ENCODE results near the gene SLIT3. TPM values are rescaled to one million over a fixed set of nuclear protein-coding genes. Genes with fewer than 3 reads are reported as not detected.

Gene SLIT3
- total RNA-seq, 4 donors from 2014 or later = 10.8 to 30.8 (median 18.4) TPM

DNA sequence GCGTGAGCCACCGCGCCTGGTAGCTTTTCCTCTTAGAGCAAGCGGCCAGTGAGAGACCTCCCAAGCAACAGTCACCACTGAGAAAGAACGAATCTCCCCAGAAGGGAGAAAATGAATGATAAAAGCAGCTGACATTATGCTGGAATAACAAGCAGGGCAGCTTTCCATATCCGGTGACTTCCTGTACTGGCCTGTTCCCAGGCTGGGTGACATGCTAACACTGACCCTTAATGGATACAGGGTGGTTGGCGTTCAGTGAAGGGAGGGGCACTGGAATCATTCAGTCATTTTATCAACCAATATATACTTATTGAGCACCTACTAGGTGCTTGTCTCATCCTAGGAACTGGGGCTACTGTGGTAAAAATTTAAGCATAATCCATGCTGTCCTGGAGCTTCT lies 364.4 kb downstream of the SLIT3 start:
- 82% methylated on average over 7 of the region's 7 CpGs for WGBS

DNA sequence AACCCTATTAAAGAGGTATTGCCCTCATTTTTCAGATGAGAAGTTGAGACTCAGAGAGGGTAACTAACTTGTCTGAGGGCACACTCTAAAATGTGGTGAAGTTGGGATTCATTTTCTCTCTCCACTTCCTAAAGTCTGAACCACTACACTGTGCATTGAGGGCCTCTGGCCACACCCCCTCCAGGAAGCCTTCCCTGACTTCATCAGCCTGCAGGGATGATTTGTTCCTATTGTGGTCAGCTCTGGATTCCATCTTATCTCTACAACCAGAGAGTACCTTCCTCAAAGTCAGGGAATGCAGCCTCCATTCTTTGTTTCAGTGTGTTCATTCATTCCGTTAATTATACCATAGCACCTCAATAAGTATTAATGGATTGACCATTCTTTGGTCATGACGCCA lies 365.8 kb downstream of the SLIT3 start:
- H3K9me3 ChIP-seq = no peaks in the 10 kb centered on the region
- WGBS = 98% methylated on average over 2 of the region's 2 CpGs
- no peaks in the 10 kb centered on the region for H3K36me3 ChIP-seq
- H3K27ac ChIP-seq = no peak overlapping the region
- TF ChIP-seq POLR2A (IDR thresholded peaks at IDR 0.05) (no peak), EP300 (IDR thresholded peaks at IDR 0.05) (no peak), POLR2AphosphoS5 (IDR thresholded peaks at IDR 0.05) (no peak)
- TF ChIP-seq, protein P1, sequence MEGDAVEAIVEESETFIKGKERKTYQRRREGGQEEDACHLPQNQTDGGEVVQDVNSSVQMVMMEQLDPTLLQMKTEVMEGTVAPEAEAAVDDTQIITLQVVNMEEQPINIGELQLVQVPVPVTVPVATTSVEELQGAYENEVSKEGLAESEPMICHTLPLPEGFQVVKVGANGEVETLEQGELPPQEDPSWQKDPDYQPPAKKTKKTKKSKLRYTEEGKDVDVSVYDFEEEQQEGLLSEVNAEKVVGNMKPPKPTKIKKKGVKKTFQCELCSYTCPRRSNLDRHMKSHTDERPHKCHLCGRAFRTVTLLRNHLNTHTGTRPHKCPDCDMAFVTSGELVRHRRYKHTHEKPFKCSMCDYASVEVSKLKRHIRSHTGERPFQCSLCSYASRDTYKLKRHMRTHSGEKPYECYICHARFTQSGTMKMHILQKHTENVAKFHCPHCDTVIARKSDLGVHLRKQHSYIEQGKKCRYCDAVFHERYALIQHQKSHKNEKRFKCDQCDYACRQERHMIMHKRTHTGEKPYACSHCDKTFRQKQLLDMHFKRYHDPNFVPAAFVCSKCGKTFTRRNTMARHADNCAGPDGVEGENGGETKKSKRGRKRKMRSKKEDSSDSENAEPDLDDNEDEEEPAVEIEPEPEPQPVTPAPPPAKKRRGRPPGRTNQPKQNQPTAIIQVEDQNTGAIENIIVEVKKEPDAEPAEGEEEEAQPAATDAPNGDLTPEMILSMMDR (IDR thresholded peaks at IDR 0.05) = no peak
- no peaks in the 10 kb centered on the region for H3K4me1 ChIP-seq
- DNase-seq (ENCODE audit: low spot score in 2 of 2) = no peak
- no peak overlapping the region for H3K4me3 ChIP-seq
- no peaks in the 10 kb centered on the region for H3K27me3 ChIP-seq

More for the DNA sequence above, 364.4 kb downstream of the SLIT3 start:
- Histone ChIP-seq H3K4me1 (no peaks in the 10 kb centered on the region), H3K36me3 (no peaks in the 10 kb centered on the region), H3K27me3 (no peaks in the 10 kb centered on the region), H3K27ac (no peak overlapping the region), H3K9me3 (no peaks in the 10 kb centered on the region), H3K4me3 (no peak overlapping the region)
- TF ChIP-seq, protein P1 (IDR thresholded peaks at IDR 0.05) = no peak
- TF ChIP-seq EP300 (IDR thresholded peaks at IDR 0.05) (no peak), POLR2AphosphoS5 (IDR thresholded peaks at IDR 0.05) (no peak), POLR2A (IDR thresholded peaks at IDR 0.05) (no peak)
- DNase-seq (ENCODE audit: low spot score in 2 of 2) = no peak

DNA sequence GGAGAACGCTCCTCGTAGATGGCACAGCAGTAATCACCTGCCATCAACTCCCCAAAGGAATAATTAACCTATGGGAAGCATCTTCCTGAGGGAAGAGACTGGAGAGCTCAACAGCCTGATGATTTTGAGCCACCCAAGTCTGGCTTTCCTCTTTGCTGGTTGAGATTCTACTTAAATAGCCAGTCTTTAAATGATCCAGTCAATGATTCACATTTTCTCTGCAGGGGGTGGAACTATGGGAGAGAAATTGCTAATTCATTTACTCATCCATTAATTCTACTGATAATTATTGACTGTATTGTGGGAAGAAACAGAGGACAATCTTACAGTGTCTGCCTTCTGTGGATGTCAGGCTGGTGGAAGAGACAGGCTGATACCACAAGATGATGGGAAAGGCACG lies 366.8 kb downstream of the SLIT3 start:
- no peak overlapping the region for H3K4me3 ChIP-seq
- no peak overlapping the region for H3K27ac ChIP-seq
- H3K4me1 ChIP-seq = no peaks in the 10 kb centered on the region
- H3K27me3 ChIP-seq = no peaks in the 10 kb centered on the region
- no peaks in the 10 kb centered on the region for H3K36me3 ChIP-seq
- H3K9me3 ChIP-seq = no peaks in the 10 kb centered on the region
- 95% methylated on average over 3 of the region's 3 CpGs for WGBS
- TF ChIP-seq, protein P1 (IDR thresholded peaks at IDR 0.05) = no peak
- TF ChIP-seq POLR2AphosphoS5 (IDR thresholded peaks at IDR 0.05) = no peak
- TF ChIP-seq EP300 (IDR thresholded peaks at IDR 0.05) = no peak
- TF ChIP-seq POLR2A (IDR thresholded peaks at IDR 0.05) = no peak
- DNase-seq (ENCODE audit: low spot score in 2 of 2) = no peak

DNA sequence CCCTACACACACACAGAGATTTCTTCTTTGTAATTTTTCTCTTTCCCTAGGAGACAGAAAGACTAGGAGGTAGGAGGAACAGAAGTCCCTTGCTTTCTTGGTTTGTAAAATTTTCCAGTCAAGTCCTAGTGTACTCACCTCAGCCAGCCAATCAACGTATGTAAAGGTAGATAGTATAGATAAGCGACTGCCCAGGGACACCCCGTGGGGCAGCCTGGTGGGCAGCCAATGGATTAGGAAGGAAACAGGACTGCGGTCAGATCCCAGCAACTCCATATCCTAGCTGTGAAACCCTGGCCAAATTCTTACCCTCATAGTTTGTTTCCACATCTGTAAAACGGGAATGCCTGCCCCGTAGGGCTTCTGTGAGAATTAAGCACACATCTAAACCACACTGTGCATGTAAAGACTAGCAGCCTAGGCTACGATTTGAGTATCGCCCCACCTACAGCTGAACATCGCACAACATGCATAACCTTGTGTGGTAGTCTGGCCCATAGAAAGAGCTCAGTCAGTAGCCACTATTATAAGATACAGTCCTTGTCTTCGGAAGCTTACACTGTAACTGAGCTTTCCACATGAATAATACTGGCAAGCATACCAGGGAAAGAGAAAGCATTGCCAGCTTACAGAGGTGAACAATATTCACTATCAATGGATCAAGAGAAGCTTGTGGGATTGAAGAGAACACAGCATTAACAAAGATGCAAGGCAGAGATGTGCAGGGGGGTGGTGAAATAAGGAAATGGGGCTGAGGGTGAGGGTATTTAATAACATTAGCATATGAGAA lies 368.3 kb downstream of the SLIT3 start:
- no peak overlapping the region for H3K4me3 ChIP-seq

DNA sequence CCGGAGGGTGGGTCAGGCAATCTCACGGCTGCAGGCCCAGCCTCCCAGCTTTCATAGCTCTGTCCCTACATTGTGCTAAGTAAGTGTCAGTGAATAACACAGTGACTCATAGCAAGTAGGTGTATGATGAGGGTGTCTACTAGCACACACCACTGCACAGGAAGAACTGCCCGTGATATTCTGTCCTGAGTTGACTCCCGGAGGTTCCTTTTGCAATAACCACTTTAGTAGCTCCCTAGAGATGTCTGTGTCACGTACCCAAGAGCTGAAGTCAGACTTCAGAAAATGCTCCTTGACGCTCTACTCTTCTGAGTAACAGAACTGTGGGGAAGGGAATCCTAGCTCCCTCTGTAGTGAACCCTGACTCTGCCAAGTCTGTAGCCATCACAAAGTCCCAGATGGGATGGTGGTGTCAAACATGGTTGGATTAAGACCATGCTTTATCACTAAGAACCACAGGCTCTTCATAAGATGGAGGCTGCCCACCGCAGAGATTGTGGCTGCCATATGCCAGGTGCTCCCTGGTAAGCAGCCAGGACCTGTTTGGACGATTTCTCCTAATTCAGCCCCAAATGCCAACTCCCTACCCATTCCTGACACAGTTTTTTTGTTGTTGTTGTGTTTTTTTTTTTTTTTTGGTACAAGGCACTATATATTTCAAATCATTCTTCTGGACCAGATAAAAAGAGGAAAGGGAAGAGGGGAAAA lies 369.1 kb downstream of the SLIT3 start:
- H3K27me3 ChIP-seq = no peaks in the 10 kb centered on the region
- no peak overlapping the region for H3K4me3 ChIP-seq
- TF ChIP-seq EP300 (IDR thresholded peaks at IDR 0.05) = no peak
- TF ChIP-seq, protein P1 (IDR thresholded peaks at IDR 0.05) = no peak
- TF ChIP-seq POLR2A (IDR thresholded peaks at IDR 0.05) = no peak
- no peaks in the 10 kb centered on the region for H3K9me3 ChIP-seq
- no peaks in the 10 kb centered on the region for H3K4me1 ChIP-seq
- 62% methylated on average over 8 of the region's 8 CpGs for WGBS
- no peak overlapping the region for H3K27ac ChIP-seq
- DNase-seq (ENCODE audit: low spot score in 2 of 2) = no peak
- no peaks in the 10 kb centered on the region for H3K36me3 ChIP-seq

More for the DNA sequence above, 368.3 kb downstream of the SLIT3 start:
- Histone ChIP-seq H3K27ac (no peak overlapping the region), H3K9me3 (no peaks in the 10 kb centered on the region), H3K27me3 (no peaks in the 10 kb centered on the region), H3K36me3 (no peaks in the 10 kb centered on the region), H3K4me1 (no peaks in the 10 kb centered on the region)
- TF ChIP-seq POLR2A (IDR thresholded peaks at IDR 0.05) = no peak
- TF ChIP-seq EP300 (IDR thresholded peaks at IDR 0.05) = no peak
- no peak for TF ChIP-seq POLR2AphosphoS5 (IDR thresholded peaks at IDR 0.05)
- WGBS = 74% methylated on average over 10 of the region's 10 CpGs
- no peak for DNase-seq (ENCODE audit: low spot score in 2 of 2)

Measured in suprapubic skin (tissue), 4 donors.